GM12878 (cell line): ENCODE data around the gene PSG2. TPM values are rescaled to one million over a fixed set of nuclear protein-coding genes. Genes with fewer than 3 reads are reported as not detected.
A peak's percentile ranks its signal among the peaks of the same experiment; 100 is the strongest.
"Not testable (repeated sequence)": the region's sequence is repeated elsewhere in the genome, so short reads cannot be mapped to it uniquely, and the experiment has no call there.

Source experiments
- ATAC-seq: fragments of 200-7000 bp; cut with Tn5 transposase; 3 replicates; pipeline ENCODE4 v1.9.1; 2020; ENCODE audit warnings: mild to moderate bottlenecking, moderate library complexity
- BruUV-seq: library from RNA; stranded (reverse); fragments of 400-500 nt; replicated peaks from 2 replicates; lab custom pipeline; 2021; lab: Mats Ljungman, UMichigan
- CTCF ChIA-PET: fragments of 300-600 bp; sonication (Branson Sonifier 250); formaldehyde crosslinking; extraction: SDS; loops from one replicate; lab custom pipeline; 2021; ENCODE audit warnings: inconsistent platforms; lab: Yijun Ruan, JAX
- POLR2A ChIA-PET: fragments of 350-600 bp; formaldehyde crosslinking; extraction: SDS; loops from one replicate; lab custom pipeline; 2021; ENCODE audit warnings: inconsistent platforms; lab: Charles Lee
- RAD21 ChIA-PET: fragments of 300-600 bp; sonication (Branson Sonifier 250); formaldehyde crosslinking; loops from one replicate; lab custom pipeline; 2023; ENCODE audit warnings: antibody characterized with exemption; ENCODE audit not compliant: unreplicated experiment; lab: Charles Lee
- SMC1A ChIA-PET: fragments of 300-600 bp; sonication (Branson Sonifier 250); formaldehyde crosslinking; loops from one replicate; lab custom pipeline; 2023; ENCODE audit not compliant: unreplicated experiment, uncharacterized antibody; lab: Charles Lee
- DNase-seq: peaks from one replicate; pipeline ENCODE4 v3.0.0-alpha.2; 2011; ENCODE audit warnings: low read depth, low spot score
- FAIRE-seq: peaks from 3 replicates; lab custom pipeline; 2011; peaks lifted over from hg19 to GRCh38; lab: Jason Lieb, UNC
- H2AFZ ChIP-seq: 2 replicates; pipeline ENCODE4 v1.6.0; 2011; ENCODE audit warnings: low read depth, low read length, control low read depth; ENCODE audit not compliant: control insufficient read depth
- H3K27ac ChIP-seq: 2 replicates; pipeline ENCODE4 v1.5.1; 2011; ENCODE audit warnings: control low read depth; ENCODE audit not compliant: control insufficient read depth, insufficient read depth
- H3K27me3 ChIP-seq, 2 experiments: replicated peaks in 1 of 2; 2 replicates each; pipeline versions ENCODE4 v1.6.0 to v1.6.1; 2011; ENCODE audit warnings: low read length in 1 of 2; ENCODE audit not compliant: control insufficient read depth in 2 of 2, insufficient read depth in 2 of 2
- H3K36me3 ChIP-seq, 2 experiments: 2 replicates each; pipeline ENCODE4 v1.5.1; 2011; ENCODE audit warnings: low read length in 1 of 2; ENCODE audit not compliant: control insufficient read depth in 2 of 2, insufficient read depth in 2 of 2
- H3K4me1 ChIP-seq: 2 replicates; pipeline ENCODE4 v1.6.1; 2011; ENCODE audit warnings: mild to moderate bottlenecking, low read length, moderate library complexity, mixed read lengths; ENCODE audit not compliant: control insufficient read depth, insufficient read depth
- H3K4me2 ChIP-seq: 2 replicates; pipeline ENCODE4 v1.6.0; 2011; ENCODE audit warnings: control low read depth; ENCODE audit not compliant: control insufficient read depth, insufficient read depth
- H3K4me3 ChIP-seq: fragments of 200-600 bp; sonication (generic); 2 replicates; pipeline ENCODE4 v1.5.1; 2016
- H3K79me2 ChIP-seq: 2 replicates; pipeline ENCODE4 v1.6.0; 2011; ENCODE audit warnings: low read length; ENCODE audit not compliant: control insufficient read depth, insufficient read depth
- H3K9ac ChIP-seq: 2 replicates; pipeline ENCODE4 v1.8.0; 2011; ENCODE audit warnings: low read length, control low read depth, mixed read lengths; ENCODE audit not compliant: control insufficient read depth, insufficient read depth
- H3K9me3 ChIP-seq: replicated peaks from 3 replicates; pipeline ENCODE4 v1.5.1; 2011; ENCODE audit warnings: mild to moderate bottlenecking, low read length; ENCODE audit not compliant: control insufficient read depth, insufficient read depth
- H4K20me1 ChIP-seq: 2 replicates; pipeline ENCODE4 v1.6.0; 2011; ENCODE audit not compliant: control insufficient read depth, insufficient read depth
- BCLAF1 ChIP-seq: fragments of 450-650 bp; IDR thresholded peaks from 2 replicates; pipeline ENCODE4 v1.6.1; 2017; ENCODE audit warnings: antibody characterized with exemption, mild to moderate bottlenecking, moderate library complexity
- ELK1 ChIP-seq: IDR thresholded peaks from 2 replicates; pipeline ENCODE4 v1.6.1; 2012; ENCODE audit warnings: low read depth, low read length, improper control_type of control experiment
- JUND ChIP-seq: IDR thresholded peaks from 2 replicates; pipeline ENCODE4 v1.6.1; 2012; ENCODE audit warnings: low read depth, mild to moderate bottlenecking, low read length, improper control_type of control experiment, moderate library complexity
- NR2C1 ChIP-seq: fragments of 450-650 bp; IDR thresholded peaks from 2 replicates; pipeline ENCODE4 v1.6.1; 2017; ENCODE audit warnings: antibody characterized with exemption, mild to moderate bottlenecking, moderate library complexity
- POLR2AphosphoS5 ChIP-seq: IDR thresholded peaks from 2 replicates; pipeline ENCODE4 v1.6.1; 2011; ENCODE audit warnings: mild to moderate bottlenecking, low read length, inconsistent platforms
- RAD21 ChIP-seq: IDR thresholded peaks from 2 replicates; pipeline ENCODE4 v1.6.1; 2011; ENCODE audit warnings: mild to moderate bottlenecking, low read depth, low read length, moderate library complexity; ENCODE audit not compliant: insufficient read depth
- SMAD5 ChIP-seq: IDR thresholded peaks from 2 replicates; pipeline ENCODE4 v1.6.1; 2016; ENCODE audit warnings: antibody characterized with exemption, low read depth
- SPI1 ChIP-seq: IDR thresholded peaks from 2 replicates; pipeline ENCODE4 v1.6.1; 2011; ENCODE audit warnings: low read depth, mild to moderate bottlenecking, low read length, moderate library complexity, borderline replicate concordance; ENCODE audit not compliant: insufficient read depth
- SREBF1 ChIP-seq: IDR thresholded peaks from 2 replicates; pipeline ENCODE4 v1.6.1; 2012; ENCODE audit warnings: mild to moderate bottlenecking, low read length
- YY1 ChIP-seq: IDR thresholded peaks from 2 replicates; pipeline ENCODE4 v1.6.1; 2011; ENCODE audit warnings: low read depth, mild to moderate bottlenecking, low read length
- WGBS: methylation state at CpG from one replicate; pipeline ENCODE4 v1.1.6; 2016; ENCODE audit warnings: low lambda C conversion rate; ENCODE audit not compliant: insufficient replicate concordance, insufficient coverage; ENCODE audit errors: missing lambda C conversion rate; 5-methylcytosine and 5-hydroxymethylcytosine counted together
- in situ Hi-C: fragments of 300-500 bp; cut with MboI; formaldehyde crosslinking; loops from 9 replicates; pipeline ENCODE4 v1.14.3; 2018; ENCODE audit warnings: mixed read lengths
- intact Hi-C: fragments of 100-400 bp; cut with micrococcal nuclease; formaldehyde crosslinking; loops from one replicate; pipeline ENCODE4 v1.14.2; 2022; ENCODE audit not compliant: unreplicated experiment
- polyA plus RNA-seq, 11 experiments: library from polyadenylated mRNA; depleted of rRNA in 4 of 11; unstranded in 6 of 11; stranded (reverse) in 5 of 11; fragments of >200 nt; fragmentation: Nextera tagmentation in 4 of 11; fragmentation: Illumina TruSeq in 1 of 11; extraction: Ambion mirVana in 4 of 11; extraction: Trizol in 1 of 11; gene quantifications; 1 replicate in 1 of 11; 2 replicates in 10 of 11; pipeline versions ENCODE4 v1.2.1 to v1.2.3, GENCODE V29; 2011 to 2016; ENCODE audit warnings: inconsistent platforms in 2 of 11, missing spikeins in 2 of 11, low read depth in 1 of 11
- total RNA-seq, 4 experiments: library from RNA; depleted of rRNA in 3 of 4; stranded (reverse); fragments of >200 nt in 3 of 4; fragmentation: Illumina TruSeq in 1 of 4; extraction: Trizol in 1 of 4; gene quantifications; 2 replicates each; pipeline versions ENCODE4 v1.2.1 to v1.2.3, GENCODE V29; 2013 to 2021

The PSG2 gene
- total and polyA plus RNA-seq, 10 of the 15 experiments (the other 5 are each of a cell fraction or from before 2014, with no cell fraction given), result not detected

GRCh38 chr19:43127336-43127735, 44.8 kb upstream of the PSG2 start:
- H3K79me2 ChIP-seq, H3K27me3 ChIP-seq, SMC1A ChIA-PET, BruUV-seq, RAD21 ChIA-PET, H4K20me1 ChIP-seq, H3K36me3 ChIP-seq, POLR2A ChIA-PET, H3K9me3 ChIP-seq, in situ Hi-C loops, H2AFZ ChIP-seq, H3K4me2 ChIP-seq, ATAC-seq, H3K27ac ChIP-seq, intact Hi-C loops, H3K4me1 ChIP-seq, CTCF ChIA-PET, DNase-seq, H3K4me3 ChIP-seq, H3K9ac ChIP-seq: not testable (repeated sequence)
- peak; percentile 74 for FAIRE-seq
- WGBS, result 0% methylated on average over 3 of the region's 3 CpGs

- no peak overlapping the region for H3K27ac ChIP-seq
- ATAC-seq (no peak), FAIRE-seq (no peak), DNase-seq (no peak)
- POLR2A ChIA-PET, result no interaction called here
- intact Hi-C loops, result no loop called here
- no peak overlapping the region for H3K4me3 ChIP-seq
- 19% methylated on average over 4 of the region's 4 CpGs for WGBS
- CTCF ChIA-PET, result no interaction called here
- no peaks in the 10 kb centered on the region for H3K79me2 ChIP-seq
- no peaks in the 10 kb centered on the region for H3K9me3 ChIP-seq
- TF ChIP-seq POLR2AphosphoS5 (no peak), RAD21 (no peak), NR2C1 (no peak), YY1 (no peak), ELK1 (no peak), BCLAF1 (no peak), JUND (no peak), SPI1 (no peak), SREBF1 (no peak), SMAD5 (no peak)
- no peak overlapping the region for H3K9ac ChIP-seq
- in situ Hi-C loops, result no loop called here
- H3K36me3 ChIP-seq, result no peaks in the 10 kb centered on the region
- SMC1A ChIA-PET, result no interaction called here
- H4K20me1 ChIP-seq, result no peaks in the 10 kb centered on the region
- no peaks in the 10 kb centered on the region for H3K4me1 ChIP-seq
- H2AFZ ChIP-seq, result no peak overlapping the region
- no peak overlapping the region for H3K4me2 ChIP-seq
- RAD21 ChIA-PET, result no interaction called here
- H3K27me3 ChIP-seq, result no peaks in the 10 kb centered on the region
- BruUV-seq, result no TSS peak
These were observed 44.2 kb upstream of the PSG2 start for GRCh38 chr19:43126720-43127119.
